HG03571 (cell line): ENCODE measurements around the gene ACBD4.
A peak's percentile ranks its signal among the peaks of the same experiment; 100 is the strongest.

Experiments
- ATAC-seq: cut with Tn5 transposase; IDR thresholded peaks from one replicate; pipeline ENCODE4 v1.9.1; 2021; ENCODE audit not compliant: unreplicated experiment

Gene ACBD4

DNA sequence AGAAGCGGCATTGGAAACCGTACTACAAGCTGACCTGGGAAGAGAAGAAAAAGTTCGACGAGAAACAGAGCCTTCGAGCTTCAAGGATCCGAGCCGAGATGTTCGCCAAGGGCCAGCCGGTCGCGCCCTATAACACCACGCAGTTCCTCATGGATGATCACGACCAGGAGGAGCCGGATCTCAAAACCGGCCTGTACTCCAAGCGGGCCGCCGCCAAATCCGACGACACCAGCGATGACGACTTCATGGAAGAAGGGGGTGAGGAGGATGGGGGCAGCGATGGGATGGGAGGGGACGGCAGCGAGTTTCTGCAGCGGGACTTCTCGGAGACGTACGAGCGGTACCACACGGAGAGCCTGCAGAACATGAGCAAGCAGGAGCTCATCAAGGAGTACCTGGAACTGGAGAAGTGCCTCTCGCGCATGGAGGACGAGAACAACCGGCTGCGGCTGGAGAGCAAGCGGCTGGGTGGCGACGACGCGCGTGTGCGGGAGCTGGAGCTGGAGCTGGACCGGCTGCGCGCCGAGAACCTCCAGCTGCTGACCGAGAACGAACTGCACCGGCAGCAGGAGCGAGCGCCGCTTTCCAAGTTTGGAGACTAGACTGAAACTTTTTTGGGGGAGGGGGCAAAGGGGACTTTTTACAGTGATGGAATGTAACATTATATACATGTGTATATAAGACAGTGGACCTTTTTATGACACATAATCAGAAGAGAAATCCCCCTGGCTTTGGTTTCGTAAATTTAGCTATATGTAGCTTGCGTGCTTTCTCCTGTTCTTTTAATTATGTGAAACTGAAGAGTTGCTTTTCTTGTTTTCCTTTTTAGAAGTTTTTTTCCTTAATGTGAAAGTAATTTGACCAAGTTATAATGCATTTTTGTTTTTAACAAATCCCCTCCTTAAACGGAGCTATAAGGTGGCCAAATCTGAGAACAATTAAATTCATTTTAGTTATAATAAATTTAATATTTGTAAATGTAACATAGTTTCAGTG, 14.5 kb downstream of the ACBD4 start:
- no peak for ATAC-seq

DNA sequence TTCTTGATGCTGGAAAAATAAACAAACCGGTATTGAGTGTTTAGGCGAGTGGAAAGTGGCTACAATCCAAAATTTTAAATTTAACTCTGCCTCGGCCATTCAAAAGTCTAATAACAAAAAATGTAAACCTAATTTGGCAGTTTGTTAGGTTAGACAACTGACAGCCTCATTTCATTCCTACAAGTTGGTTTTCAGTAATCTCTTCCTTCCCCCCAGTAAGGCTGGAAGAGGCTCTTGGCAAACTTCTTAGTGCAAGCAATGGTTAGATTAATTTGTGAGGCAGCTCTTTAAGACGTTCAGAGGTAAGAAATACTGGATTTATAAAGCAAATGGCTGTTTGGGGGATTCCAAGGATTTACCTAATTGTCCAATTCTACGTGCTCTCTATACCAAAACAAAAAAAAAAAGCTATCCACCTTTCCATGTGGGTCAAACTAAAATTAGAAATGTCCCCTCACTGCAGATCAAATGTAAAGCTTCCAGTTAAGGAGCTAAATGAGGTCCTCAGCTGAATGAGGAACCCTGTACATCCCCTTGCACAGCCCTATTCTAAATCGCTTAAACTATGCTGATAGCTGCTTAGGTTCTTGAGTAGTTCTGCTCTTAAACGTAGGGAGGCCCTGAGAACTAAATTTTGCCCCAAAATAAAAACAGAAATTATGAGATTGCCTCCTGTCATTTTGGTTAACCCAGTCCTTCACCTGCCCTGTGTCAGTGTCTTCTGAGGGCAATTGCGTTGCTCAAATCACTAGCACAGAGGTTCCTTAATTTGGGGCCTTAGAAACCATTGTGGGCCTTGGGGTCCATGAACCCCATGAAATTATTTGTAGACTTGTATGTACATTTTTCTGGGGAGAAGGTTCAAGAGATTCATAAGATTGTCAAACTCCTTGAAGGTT, 15.7 kb downstream of the ACBD4 start:
- ATAC-seq: no peak

DNA sequence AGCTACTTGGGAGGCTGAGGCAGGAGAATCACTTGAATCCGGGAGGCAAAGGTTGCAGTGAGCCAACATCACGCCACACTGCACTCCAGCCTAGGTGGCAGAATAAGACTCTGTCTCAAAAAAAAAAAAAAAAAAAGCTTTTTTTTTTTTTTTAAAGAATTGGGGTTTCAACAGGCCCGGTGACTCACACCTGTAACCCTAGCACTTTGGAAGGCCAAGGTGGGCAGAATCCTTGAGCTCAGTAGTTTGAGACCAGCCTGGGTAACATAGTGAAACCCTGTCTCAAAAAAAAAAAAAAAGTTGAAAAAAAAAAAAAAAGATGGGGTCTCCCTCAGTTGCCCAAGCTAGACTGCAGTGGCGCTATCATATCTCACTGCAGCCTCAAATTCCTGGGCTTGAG, 19.5 kb downstream of the ACBD4 start:
- ATAC-seq: no peak

DNA sequence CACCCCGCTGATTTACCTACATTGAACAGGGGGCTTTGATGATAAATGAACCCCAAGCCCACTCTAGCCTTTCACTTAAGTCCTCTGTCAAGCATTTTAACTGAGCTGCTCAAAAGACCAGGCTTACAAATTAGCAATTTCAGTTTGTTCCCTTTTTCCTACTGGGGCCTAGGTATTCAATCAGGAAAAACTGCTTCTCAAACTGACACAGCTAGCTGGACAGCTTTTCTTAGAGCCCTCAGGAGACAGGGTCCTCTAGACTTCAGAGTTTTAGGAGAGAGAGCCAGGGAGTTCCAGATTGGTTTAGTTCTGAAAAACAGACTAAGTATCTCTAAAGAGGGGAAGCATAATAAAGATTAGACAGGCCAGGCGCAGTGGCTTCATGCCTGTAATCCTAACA, 20.0 kb downstream of the ACBD4 start:
- ATAC-seq: no peak

DNA sequence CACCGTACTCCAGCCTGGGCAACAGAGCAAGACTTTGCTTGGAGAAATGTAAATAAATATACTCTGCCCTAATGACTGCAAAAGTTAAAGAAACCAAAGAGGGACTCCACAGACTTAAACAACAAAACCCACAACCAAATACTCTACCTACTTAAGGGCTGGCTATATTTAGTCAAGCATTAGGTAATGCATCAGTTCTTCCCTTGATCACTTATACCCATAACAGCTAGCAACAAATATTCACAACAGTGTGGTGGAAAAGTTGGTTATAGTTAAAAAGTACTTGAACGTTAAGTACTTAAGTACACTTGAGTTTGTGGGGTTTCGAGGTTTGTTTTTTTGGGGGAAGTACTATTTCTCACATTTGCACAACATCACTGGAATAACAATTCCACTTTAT, 20.8 kb downstream of the ACBD4 start:
- no peak for ATAC-seq

DNA sequence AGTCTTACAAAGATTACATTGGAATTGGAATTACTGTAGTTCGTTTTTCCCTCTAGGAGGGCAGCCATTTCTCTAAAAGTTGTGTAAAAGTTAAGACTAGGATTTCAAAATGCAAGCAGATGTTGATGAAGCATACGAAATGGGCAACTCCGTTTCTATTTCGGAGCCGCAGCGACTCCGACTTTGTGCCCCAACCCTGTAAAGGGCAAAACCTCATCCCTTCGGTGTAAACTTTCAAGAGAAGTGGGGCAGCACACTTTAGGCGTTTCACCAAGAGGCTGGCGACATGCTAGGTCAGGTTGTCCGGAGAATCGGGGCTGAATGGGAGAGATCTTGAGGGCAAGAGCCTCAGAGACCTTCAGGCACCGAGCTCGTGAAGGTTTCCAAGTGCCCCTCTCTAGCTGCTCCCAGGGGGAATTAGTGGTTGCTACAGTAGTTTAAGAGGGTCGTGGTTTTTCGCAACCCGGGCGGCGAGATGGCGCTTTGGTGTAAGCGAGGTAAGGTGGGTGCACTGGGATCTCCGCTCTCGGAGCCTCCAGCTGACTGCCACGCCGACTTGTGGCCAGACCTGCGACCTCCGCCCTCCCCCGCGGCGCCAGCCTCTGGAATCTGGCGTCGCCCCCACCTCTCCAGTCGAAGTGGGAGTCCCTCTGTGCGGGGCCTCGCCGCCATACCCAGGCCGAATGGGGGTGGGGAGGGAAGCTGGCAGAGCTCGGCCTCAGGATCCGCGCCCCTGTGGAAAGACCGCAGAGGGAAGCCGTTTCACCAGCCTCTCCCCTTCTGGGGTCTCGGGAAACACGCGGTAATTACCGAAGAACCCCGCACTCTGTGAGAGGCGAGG, 25.2 kb downstream of the ACBD4 start:
- peak; percentile 8 for ATAC-seq

DNA sequence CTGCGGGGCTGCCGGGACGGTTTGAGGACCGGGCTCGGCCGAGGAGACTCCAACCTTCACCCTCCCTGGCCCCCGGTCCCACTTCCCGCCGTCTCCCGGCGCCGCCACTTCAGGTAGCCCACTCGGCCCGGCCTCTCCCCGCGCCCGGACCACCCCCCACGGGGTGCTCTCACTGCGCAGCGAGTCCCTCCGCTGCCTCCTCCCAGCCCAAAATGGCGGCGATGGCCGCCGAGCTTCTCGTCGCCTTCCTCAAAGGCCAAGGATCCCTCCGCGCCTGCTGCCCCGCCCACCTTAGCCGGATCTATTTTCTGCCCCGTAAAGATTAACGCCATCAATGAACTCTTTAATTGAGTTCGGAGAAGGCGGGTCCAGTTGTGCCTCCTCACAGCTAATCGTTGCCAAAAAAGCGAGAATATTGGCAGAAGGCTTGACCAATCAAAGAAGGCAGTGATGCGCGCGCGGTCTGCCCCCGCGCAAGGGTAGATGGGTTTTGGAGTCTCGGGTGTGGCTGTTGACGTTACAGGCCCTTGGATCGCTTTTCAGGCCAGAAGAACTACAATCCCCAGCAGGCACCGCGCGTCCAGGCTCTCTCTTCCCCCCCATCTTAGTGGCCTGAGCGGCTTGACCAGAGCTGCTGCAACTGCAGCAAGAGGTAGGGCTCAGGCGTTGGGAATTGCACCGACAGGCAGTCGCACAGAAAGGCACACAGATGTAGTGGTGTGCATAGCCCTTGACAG, 26.0 kb downstream of the ACBD4 start, which contains the start of gene HEXIM2:
Gene HEXIM2, plus strand, starts transcription at position 588 of the 737 bp plus-strand sequence. CDS start 919 bp downstream, outside the sequence.
- ATAC-seq: peak; percentile 89

DNA sequence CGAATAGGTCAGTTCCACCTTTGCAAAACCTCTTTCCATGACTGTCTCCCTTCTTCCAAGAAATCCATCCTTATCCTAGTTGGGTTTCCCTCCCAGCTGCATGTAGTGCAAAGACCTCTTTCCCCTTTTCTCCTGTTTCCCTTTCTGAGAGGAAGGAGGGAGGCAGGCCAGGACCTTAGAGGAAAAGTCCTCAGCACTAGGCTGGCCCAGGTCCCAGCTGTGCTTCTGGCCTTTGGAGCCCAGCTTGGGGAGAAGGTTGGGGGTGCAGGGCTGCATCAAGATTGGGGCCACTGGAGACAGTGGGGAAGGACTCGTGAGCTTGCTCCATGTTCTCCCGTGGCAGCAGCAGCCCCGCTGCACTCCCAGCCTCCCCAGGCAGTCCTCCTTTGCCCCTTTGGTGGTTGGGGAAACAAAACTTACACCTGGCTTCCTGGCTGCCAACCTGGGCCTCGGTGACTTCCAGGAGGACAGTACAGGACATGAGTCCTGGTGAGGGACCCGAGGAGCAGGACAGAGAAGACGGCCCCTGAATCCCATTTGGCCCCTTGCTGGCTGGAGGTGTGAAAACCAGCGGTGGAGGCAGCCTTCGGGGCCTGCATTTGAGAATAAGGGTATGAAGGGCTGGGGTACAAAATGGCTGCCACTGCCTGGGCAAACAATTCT, 26.7 kb downstream of the ACBD4 start:
- ATAC-seq: peak; percentile 13

DNA sequence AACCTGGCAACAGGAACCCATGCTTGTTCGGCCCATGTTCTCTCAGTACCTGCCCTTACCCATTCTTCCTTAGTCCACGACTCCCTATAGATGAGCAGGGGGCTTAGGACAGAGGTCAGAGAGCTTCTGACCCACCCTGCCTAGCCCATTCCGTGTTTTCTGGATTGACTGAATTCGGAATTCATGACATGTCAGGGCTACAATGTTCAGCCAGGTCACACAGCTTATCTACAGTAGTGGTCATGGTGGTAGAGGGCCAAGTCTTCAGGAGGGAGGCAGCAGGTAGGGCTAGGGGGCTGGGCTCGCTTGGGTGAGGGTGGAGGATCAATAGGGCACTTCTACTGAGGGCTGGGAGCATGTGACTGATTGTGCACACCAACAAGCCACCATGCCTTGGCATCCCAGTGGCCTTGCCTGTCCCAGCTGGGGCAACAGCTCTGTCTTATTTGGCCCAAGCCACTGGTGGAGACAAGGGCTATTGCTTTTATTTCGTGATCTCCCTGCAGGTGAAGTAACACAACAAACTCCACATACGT, 29.3 kb downstream of the ACBD4 start:
- ATAC-seq: no peak

DNA sequence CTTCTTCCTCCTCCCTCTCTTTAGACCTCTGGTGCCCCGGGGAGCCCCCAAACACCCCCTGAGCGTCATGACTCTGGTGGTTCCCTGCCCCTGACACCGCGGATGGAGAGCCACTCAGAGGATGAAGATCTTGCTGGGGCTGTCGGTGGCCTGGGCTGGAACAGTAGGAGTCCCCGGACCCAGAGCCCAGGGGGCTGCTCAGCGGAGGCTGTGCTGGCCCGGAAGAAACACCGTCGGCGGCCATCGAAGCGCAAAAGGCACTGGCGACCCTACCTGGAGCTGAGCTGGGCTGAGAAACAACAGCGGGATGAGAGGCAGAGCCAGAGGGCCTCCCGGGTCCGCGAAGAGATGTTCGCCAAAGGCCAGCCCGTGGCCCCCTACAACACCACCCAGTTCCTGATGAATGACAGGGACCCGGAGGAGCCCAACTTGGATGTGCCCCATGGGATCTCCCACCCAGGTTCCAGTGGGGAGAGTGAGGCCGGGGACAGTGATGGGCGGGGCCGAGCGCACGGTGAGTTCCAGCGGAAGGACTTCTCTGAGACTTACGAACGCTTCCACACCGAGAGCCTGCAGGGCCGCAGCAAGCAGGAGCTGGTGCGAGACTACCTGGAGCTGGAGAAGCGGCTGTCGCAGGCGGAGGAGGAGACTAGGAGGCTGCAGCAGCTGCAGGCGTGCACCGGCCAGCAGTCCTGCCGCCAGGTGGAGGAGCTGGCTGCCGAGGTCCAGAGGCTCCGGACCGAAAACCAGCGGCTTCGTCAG, 33.7 kb downstream of the ACBD4 start:
- ATAC-seq: no peak

DNA sequence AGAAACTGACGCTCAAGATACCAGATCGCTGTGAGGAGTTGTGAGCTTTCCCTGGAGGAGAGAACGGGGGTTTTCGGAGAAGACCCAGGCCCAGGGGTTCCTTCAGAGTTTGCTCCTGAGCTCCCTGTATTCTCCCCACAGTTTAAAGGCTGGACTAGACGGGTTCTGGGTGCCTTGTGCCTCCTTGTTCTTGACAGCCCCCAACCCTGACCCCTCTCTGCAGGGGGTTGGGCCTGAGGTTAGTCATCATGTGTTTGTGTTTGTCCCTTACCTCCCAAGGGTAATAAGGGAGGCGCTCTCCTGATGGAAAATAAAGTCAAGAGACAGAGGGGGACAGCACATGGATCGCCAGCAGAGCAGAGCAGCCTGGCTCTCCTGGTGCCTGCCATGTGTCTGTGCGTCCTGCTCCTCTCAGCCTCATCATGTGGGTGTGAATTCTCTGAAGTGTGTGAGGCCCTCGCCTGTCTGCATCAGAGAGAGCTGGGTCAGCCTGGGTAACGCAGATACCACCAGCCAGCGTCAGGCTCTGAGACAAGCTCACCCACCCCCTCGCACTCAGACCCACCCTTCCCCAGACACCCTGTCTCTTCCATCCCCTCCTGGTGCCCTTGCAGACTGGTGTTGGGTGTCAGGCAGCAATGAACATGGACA, 34.9 kb downstream of the ACBD4 start:
- no peak for ATAC-seq

DNA sequence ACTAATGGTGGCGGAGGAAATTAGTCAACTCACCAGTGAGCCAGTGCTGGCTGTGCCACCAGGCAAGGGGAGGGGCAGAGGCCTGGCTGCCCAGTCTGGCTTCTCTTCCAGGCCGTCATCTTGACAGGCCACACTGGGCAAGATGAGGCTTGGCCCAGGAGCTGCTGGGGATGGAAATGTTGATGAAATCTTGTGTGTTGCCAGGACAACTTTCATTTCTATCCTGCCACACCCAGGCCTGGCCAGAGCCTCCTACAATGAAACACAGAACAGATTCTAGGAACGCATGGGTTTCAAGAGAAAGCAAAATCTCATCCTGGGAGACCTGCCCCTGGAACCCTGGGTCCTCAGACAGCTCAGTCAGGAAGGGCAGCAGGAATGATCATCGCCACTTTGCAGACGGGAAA, 35.4 kb downstream of the ACBD4 start:
- ATAC-seq: no peak

DNA sequence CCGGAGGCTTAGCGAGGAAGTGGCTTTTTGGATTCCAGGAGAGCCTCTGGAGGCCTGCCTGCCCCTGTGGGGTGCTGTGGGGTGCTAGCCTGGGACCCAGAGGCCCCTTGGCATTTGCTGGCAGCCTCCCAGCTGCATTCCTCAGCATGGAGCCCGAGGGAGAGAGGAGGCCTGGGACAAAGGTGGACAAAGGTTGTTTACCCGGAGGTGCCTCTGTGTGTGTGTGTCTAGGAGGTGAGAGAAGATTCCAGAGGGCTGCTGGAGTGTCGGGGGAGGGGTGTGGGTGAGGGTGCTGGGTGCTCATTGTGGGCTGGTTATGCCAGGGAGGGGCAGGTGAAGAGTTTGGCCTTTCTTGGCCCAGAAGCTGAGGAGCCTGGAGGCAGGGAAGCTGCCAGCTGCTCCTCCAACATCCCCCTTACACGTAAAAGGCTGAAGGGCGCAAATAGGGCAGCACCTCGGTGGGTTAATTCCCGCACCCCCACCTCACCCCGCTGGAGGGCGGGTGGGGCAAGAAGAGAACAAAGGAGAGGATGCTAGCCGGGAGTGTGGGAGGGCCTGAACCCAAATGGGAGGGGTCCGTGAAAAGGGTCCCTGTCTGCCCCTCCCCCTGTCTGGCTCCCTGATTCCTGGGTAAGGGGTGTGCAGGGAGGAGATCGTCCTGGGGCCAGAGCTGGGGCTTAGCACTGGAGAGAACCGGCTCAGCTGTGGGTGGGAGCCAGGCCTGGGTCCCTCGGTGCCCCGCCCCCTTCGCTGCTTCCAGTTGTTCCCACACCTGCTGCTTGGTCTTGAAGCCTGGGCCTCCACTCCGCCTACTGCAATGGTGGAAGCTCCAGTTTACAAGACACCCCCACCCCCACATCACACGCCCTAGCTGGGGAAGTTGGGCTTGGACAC, 36.1 kb downstream of the ACBD4 start:
- ATAC-seq: no peak

DNA sequence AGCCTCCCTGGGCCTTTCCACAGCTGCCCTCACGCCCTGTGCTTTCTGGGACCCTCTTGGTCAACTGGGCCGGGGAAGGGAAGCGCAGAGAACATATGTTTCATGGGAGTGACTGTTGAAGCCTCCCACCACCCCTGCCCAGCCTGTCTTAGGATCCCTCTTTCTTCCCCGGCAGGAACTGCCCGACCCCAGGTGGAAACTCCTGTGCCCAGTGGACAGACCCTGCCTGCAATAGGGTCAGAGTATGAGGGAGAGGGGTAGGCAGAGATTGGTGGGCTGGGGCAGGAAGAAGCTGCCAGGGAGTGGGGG, 36.7 kb downstream of the ACBD4 start:
- no peak for ATAC-seq

DNA sequence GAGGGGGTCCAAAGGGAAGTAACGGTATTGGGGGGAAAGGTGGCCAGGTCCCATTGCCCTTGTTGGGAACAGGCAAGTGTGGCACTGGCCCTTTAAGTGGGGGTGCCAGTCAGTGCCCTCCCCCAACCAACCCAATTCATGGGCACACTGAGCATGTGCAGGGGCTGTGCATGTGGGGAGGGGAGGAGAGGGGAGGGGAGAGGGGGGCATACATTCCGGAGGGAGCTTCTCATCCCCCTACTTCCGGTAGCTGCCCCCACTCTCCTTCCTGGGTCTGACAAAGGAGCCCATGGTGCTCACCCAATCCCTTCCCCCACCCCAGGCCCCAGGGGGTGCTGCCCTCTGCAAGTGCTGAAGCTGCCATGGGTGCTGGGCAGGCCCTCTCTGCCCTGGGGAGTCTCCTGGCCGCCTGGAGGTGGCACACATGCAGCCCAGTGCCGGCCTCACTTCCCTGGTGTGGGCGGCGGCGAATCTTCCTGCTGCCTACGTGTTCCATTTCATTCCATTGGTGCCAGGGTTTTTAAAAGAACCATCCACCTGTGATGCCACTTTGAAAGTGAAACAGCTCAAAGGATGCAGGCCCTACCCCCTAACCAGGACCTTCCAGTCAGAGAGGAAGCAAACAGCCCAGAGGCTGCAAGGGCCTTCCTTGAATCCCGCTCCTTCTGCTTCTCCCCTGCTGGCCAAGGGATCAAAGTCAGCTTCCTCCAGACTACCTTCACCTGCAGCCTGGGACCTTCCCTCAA, 37.2 kb downstream of the ACBD4 start:
- no peak for ATAC-seq

DNA sequence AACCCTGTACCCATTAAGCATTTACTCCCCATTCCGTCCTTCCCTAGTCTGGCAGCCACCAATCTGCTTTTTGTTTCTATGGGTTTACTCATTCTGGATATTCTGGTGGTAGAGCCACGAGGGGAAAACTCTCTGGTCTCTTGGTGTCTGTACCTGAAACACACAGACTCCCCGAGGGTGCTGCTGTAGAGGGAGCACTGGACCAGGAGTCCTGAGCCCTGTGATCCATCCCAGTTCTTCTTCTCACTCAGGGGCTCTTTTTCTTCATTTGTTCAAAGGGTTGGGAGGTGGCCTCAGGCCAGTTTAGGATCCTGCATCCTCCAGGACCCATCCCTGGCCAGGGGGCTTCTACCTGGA, 40.2 kb downstream of the ACBD4 start:
- ATAC-seq: no peak

DNA sequence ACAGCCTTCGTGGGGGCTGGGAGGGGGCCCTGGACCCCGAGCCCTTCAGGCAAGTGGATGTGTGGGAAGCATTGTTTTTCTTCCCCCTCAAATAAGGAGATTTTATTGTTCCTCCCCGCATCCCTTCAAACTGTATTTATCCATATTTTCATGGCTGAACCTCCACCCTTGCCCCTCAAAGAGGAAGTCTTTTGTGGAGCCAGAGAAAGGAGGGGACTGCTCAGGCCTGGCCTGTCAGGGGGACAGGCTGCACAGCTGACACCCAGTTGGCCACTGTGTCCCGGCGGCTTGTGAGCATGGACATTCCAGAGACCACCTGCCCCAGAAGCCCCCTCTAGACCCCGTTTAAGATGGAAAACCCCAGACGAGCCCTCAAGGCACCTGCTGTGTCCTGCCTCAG, 42.1 kb downstream of the ACBD4 start:
- no peak for ATAC-seq
